ENCODE measurements around the gene NAALADL2. TPM values are rescaled to one million over a fixed set of nuclear protein-coding genes. Genes with fewer than 3 reads are reported as not detected.
"Not testable (repeated sequence)": the region's sequence is repeated elsewhere in the genome, so short reads cannot be mapped to it uniquely, and the experiment has no call there.

NAALADL2 gene
- total and polyA plus RNA-seq, 3 donors from 2014 or later: 5.4 to 15.6 (median 6.0) TPM

DNA sequence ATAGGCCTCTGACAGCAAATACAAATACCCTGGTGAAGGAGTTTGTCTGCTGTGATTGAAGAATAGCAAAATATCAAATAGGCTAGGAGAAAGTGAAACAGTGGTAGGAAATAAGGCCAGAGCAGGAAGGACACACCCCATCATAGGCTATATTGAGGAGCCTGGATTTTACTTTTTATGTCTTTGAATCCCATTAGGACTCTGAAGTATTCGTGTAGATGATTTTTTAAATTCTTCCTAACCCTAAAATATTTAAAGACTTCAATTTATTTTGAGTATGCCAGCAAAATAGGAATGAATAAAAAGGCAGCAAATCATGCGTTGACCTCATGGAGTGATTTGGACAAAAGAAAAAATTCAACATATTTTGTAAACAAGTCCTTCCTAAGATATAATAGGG, 562.8 kb downstream of the NAALADL2 start:
- Histone ChIP-seq H3K4me3 (no peak overlapping the region), H3K27me3 (no peaks in the 10 kb centered on the region), H3K9me3 (no peaks in the 10 kb centered on the region), H3K4me1 (peaks cover 7% of the 10 kb centered on the region), H3K27ac (no peak overlapping the region), H3K36me3 (ENCODE audit: low read depth, missing control alignments) (no peaks in the 10 kb centered on the region)
- WGBS, 2 donors: 64 to 72% methylated on average over 2 of the region's 2 CpGs
- no peak for DNase-seq
- intact Hi-C loops (cut with DNase I; ENCODE audit: low total_unique reads): no loop called here
- TF ChIP-seq POLR2A (IDR thresholded peaks at IDR 0.05): no peak
- TF ChIP-seq, protein P1, sequence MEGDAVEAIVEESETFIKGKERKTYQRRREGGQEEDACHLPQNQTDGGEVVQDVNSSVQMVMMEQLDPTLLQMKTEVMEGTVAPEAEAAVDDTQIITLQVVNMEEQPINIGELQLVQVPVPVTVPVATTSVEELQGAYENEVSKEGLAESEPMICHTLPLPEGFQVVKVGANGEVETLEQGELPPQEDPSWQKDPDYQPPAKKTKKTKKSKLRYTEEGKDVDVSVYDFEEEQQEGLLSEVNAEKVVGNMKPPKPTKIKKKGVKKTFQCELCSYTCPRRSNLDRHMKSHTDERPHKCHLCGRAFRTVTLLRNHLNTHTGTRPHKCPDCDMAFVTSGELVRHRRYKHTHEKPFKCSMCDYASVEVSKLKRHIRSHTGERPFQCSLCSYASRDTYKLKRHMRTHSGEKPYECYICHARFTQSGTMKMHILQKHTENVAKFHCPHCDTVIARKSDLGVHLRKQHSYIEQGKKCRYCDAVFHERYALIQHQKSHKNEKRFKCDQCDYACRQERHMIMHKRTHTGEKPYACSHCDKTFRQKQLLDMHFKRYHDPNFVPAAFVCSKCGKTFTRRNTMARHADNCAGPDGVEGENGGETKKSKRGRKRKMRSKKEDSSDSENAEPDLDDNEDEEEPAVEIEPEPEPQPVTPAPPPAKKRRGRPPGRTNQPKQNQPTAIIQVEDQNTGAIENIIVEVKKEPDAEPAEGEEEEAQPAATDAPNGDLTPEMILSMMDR (IDR thresholded peaks at IDR 0.05): no peak

DNA sequence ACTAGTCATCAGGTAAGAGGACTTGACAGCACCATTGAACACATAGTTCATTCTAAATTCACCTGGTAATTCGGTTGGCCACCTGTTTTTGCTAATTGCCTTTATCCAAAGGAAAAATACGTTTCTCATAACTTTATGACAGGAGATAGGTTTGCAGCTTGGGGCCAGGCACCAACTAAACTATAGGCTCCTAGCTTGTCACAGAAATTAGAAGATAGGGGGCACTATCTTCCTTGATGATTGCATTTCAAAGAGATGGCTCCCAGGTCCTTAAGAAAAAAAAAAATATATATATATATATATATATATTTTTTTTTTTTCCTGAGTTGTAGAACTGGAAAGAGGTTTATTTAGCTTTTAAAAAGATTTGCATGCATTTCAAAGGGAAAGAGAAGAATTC, 563.6 kb downstream of the NAALADL2 start:
- intact Hi-C loops (cut with DNase I; ENCODE audit: low total_unique reads): no loop called here
- peaks cover 7% of the 10 kb centered on the region for H3K4me1 ChIP-seq
- no peaks in the 10 kb centered on the region for H3K9me3 ChIP-seq
- no peak overlapping the region for H3K27ac ChIP-seq
- TF ChIP-seq, protein P1 (IDR thresholded peaks at IDR 0.05): no peak
- TF ChIP-seq POLR2A (IDR thresholded peaks at IDR 0.05): no peak
- no peak overlapping the region for H3K4me3 ChIP-seq
- no peaks in the 10 kb centered on the region for H3K27me3 ChIP-seq
- WGBS, 2 donors: 80 to 88% methylated on average over 2 of the region's 2 CpGs
- DNase-seq: no peak
- no peaks in the 10 kb centered on the region for H3K36me3 ChIP-seq (ENCODE audit: low read depth, missing control alignments)

DNA sequence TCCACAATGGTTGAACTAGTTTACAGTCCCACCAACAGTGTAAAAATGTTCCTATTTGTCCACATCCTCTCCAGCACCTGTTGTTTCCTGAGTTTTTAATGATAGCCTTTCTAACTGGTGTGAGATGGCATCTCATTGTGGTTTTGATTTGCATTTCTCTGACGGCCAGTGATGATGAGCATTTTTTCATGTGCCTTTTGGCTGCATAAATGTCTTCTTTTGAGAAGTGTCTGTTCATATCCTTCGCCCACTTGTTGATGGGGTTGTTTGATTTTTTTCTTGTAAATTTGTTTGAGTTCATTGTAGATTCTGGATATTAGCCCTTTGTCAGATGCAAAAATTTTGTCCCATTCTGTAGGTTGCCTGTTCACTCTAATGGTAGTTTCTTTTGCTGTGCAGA, 564.7 kb downstream of the NAALADL2 start:
- 93 to 96% methylated on average over 2 of the region's 2 CpGs for WGBS, 2 donors
- intact Hi-C loops (cut with DNase I; ENCODE audit: low total_unique reads); DNase-seq; H3K27me3 ChIP-seq; H3K4me3 ChIP-seq; H3K36me3 ChIP-seq (ENCODE audit: low read depth, missing control alignments); H3K4me1 ChIP-seq; H3K9me3 ChIP-seq; H3K27ac ChIP-seq: not testable (repeated sequence)

DNA sequence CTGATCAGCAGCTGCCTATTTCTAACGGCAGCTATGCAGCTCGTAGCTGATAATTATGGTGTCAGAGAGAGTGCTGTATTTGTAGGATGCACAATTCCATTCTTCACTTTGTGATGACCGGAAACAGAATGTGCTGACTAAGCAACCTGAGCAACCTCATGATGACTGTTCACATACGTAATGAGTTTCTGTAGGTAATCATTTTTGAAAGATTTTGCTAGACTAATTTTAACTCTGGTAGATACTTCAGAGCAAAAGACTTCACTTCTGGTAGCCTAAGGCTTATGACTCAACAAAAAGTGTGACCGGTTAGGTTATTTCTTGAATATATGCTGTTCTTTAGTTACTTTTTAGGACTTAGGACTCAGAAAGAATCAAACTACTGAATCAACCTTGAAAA, 567.7 kb downstream of the NAALADL2 start:
- Histone ChIP-seq H3K4me1 (peaks cover 7% of the 10 kb centered on the region), H3K27me3 (no peaks in the 10 kb centered on the region), H3K4me3 (no peak overlapping the region), H3K27ac (no peak overlapping the region), H3K36me3 (ENCODE audit: low read depth, missing control alignments) (no peaks in the 10 kb centered on the region), H3K9me3 (no peaks in the 10 kb centered on the region)
- DNase-seq: no peak
- WGBS, 2 donors: 89 to 91% methylated on average over 5 of the region's 5 CpGs
- intact Hi-C loops (cut with DNase I; ENCODE audit: low total_unique reads): no loop called here
- TF ChIP-seq, protein P1 (IDR thresholded peaks at IDR 0.05): no peak
- no peak for TF ChIP-seq POLR2A (IDR thresholded peaks at IDR 0.05)

DNA sequence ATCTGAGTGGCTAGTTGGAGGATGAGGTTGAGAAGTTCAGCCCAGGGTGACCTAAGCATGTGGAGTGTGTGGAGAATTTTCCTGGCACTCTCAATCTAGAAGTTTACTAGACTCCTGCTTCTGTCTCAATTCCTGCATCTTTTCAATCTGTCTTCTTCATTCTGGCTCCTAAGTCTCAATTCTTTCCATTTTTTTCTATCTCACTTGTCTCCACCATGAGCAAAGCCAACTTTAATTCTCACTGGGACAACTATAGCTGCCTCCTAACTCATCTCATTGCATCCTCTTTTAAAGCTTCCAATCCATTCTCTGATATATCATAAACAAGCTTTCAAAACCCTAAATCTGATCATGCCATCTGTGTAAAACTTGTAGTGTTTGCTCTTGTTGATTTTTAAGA, 569.3 kb downstream of the NAALADL2 start:
- H3K36me3 ChIP-seq (ENCODE audit: low read depth, missing control alignments): no peaks in the 10 kb centered on the region
- no peak for TF ChIP-seq POLR2A (IDR thresholded peaks at IDR 0.05)
- TF ChIP-seq, protein P1 (IDR thresholded peaks at IDR 0.05): no peak
- no peak overlapping the region for H3K27ac ChIP-seq
- DNase-seq: no peak
- no peaks in the 10 kb centered on the region for H3K27me3 ChIP-seq
- H3K4me3 ChIP-seq: no peak overlapping the region
- no peaks in the 10 kb centered on the region for H3K9me3 ChIP-seq
- H3K4me1 ChIP-seq: no peaks in the 10 kb centered on the region
- intact Hi-C loops (cut with DNase I; ENCODE audit: low total_unique reads): no loop called here
